ENCODE measurements around the gene MGLL.
"Not testable (repeated sequence)": the region's sequence is repeated elsewhere in the genome, so short reads cannot be mapped to it uniquely, and the experiment has no call there.

MGLL gene

DNA sequence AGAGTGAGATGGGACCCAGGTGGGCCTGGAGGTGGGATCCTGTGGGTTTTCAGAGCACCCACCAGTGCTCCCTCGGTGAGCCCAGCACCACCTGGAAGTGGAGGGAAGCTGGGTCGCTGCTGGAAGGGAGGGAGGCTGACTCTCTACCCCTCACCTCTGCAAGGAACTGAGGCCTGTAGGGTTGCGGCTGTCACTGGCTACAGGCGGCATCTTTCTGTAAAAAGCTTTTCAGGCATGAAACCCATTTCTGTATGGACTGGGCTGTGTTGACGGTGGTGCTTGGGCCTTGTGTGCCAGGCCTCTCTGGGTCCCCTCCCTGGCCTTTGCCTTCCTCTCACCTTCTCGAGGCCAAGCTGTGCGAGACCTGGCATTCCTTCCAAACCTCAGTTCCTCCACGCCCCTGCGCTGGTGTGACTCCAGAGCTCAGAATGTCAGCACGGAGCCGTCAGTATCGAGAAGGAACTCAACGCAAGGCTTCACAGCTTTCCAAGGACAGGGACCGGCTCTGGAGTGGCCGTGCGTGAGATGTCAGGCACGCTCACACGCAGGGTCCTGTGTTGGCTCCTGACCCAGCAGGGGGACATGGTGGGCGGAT is 133.0 kb downstream of the MGLL start:
- Histone ChIP-seq H3K36me3 (ENCODE audit: control insufficient read depth, insufficient read depth, low read length) (no peaks in the 10 kb centered on the region), H3K9me3 (ENCODE audit: control insufficient read depth, insufficient read depth, low read length) (no peaks in the 10 kb centered on the region), H3K4me3 (ENCODE audit: low read length) (no peak overlapping the region), H3K4me1 (ENCODE audit: control insufficient read depth, insufficient read depth, low read length) (peaks cover 2% of the 10 kb centered on the region), H3K27ac (ENCODE audit: low read length) (no peak overlapping the region), H3K27me3 (ENCODE audit: control insufficient read depth, insufficient read depth, low read length) (no peaks in the 10 kb centered on the region)
- WGBS (ENCODE audit: insufficient coverage, insufficient read length) = no CpG with 5 or more reads among the region's 19 CpGs
- no peak for DNase-seq (ENCODE audit: low read depth, low spot score)

- Histone ChIP-seq H3K9me3 (ENCODE audit: control insufficient read depth, insufficient read depth, low read length) (no peaks in the 10 kb centered on the region), H3K4me1 (ENCODE audit: control insufficient read depth, insufficient read depth, low read length) (peaks cover 2% of the 10 kb centered on the region), H3K27me3 (ENCODE audit: control insufficient read depth, insufficient read depth, low read length) (no peaks in the 10 kb centered on the region), H3K27ac (ENCODE audit: low read length) (no peak overlapping the region), H3K4me3 (ENCODE audit: low read length) (no peak overlapping the region), H3K36me3 (ENCODE audit: control insufficient read depth, insufficient read depth, low read length) (no peaks in the 10 kb centered on the region)
- WGBS (ENCODE audit: insufficient coverage, insufficient read length) = no CpG with 5 or more reads among the region's 20 CpGs
- no peak for DNase-seq (ENCODE audit: low read depth, low spot score)
Observed at GRCh38 chr3:127688416-127689265, 133.7 kb downstream of the MGLL start.

GRCh38 chr3:127688022-127688415 is 134.3 kb downstream of the MGLL start:
- H3K4me3 ChIP-seq (ENCODE audit: low read length) = no peak overlapping the region
- H3K36me3 ChIP-seq (ENCODE audit: control insufficient read depth, insufficient read depth, low read length) = no peaks in the 10 kb centered on the region
- no peak overlapping the region for H3K27ac ChIP-seq (ENCODE audit: low read length)
- DNase-seq (ENCODE audit: low read depth, low spot score) = no peak
- H3K4me1 ChIP-seq (ENCODE audit: control insufficient read depth, insufficient read depth, low read length) = peaks cover 2% of the 10 kb centered on the region
- no peaks in the 10 kb centered on the region for H3K27me3 ChIP-seq (ENCODE audit: control insufficient read depth, insufficient read depth, low read length)
- H3K9me3 ChIP-seq (ENCODE audit: control insufficient read depth, insufficient read depth, low read length) = no peaks in the 10 kb centered on the region
- no CpG with 5 or more reads among the region's 2 CpGs for WGBS (ENCODE audit: insufficient coverage, insufficient read length)

DNA sequence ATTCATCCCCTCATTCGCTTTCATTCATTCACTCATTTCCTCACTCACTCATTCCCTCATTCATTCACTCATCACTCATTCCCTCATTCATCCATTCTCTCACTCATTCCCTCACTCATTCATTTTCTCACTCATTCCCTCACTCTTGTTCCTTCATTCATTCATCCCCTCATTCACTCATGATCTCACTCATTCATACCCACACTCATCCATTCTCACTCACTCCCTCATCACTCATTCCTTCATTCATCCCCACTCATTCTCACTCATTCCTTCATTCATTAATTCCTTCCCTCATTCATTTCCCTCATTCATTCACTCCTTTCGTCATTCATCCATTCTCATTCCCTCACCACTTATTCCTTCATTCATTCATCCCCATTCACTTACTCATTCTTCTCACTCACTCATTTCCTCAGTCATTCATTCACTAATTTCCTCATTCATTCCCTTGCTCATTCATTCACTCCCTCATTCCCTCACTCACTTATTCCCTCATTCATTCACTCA is 135.0 kb downstream of the MGLL start:
- Histone ChIP-seq H3K36me3 (ENCODE audit: control insufficient read depth, insufficient read depth, low read length) (no peaks in the 10 kb centered on the region), H3K9me3 (ENCODE audit: control insufficient read depth, insufficient read depth, low read length) (no peaks in the 10 kb centered on the region), H3K27me3 (ENCODE audit: control insufficient read depth, insufficient read depth, low read length) (no peaks in the 10 kb centered on the region), H3K4me1 (ENCODE audit: control insufficient read depth, insufficient read depth, low read length) (peaks cover 2% of the 10 kb centered on the region), H3K4me3 (ENCODE audit: low read length) (no peak overlapping the region), H3K27ac (ENCODE audit: low read length) (no peak overlapping the region)
- WGBS (ENCODE audit: insufficient coverage, insufficient read length) = 100% methylated on average over 2 of the region's 2 CpGs
- DNase-seq (ENCODE audit: low read depth, low spot score) = no peak

DNA sequence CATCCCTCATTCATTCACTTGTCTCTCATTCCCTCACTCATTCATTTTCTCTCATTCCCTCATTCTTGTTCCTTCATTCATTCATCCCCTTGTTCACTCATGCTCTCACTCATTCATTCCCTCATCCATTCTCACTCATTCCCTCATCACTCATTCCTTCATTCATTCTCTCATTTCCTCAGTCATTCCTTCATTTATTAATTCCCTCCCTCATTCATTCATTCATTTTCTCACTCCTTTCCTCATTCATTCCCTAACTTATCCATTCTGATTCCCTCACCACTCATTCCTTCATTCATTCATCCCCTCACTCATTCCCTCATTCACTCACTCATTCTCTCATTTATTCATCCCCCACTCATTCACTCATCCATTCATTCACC is 135.8 kb downstream of the MGLL start:
- H3K4me1 ChIP-seq (ENCODE audit: control insufficient read depth, insufficient read depth, low read length) = peaks cover 2% of the 10 kb centered on the region
- H3K27me3 ChIP-seq (ENCODE audit: control insufficient read depth, insufficient read depth, low read length) = no peaks in the 10 kb centered on the region
- no peak overlapping the region for H3K4me3 ChIP-seq (ENCODE audit: low read length)
- H3K36me3 ChIP-seq (ENCODE audit: control insufficient read depth, insufficient read depth, low read length) = no peaks in the 10 kb centered on the region
- DNase-seq (ENCODE audit: low read depth, low spot score) = no peak
- no peak overlapping the region for H3K27ac ChIP-seq (ENCODE audit: low read length)
- no peaks in the 10 kb centered on the region for H3K9me3 ChIP-seq (ENCODE audit: control insufficient read depth, insufficient read depth, low read length)

- Histone ChIP-seq H3K27ac (ENCODE audit: low read length) (no peak overlapping the region), H3K36me3 (ENCODE audit: control insufficient read depth, insufficient read depth, low read length) (no peaks in the 10 kb centered on the region), H3K27me3 (ENCODE audit: control insufficient read depth, insufficient read depth, low read length) (no peaks in the 10 kb centered on the region), H3K9me3 (ENCODE audit: control insufficient read depth, insufficient read depth, low read length) (no peaks in the 10 kb centered on the region), H3K4me1 (ENCODE audit: control insufficient read depth, insufficient read depth, low read length) (peaks cover 2% of the 10 kb centered on the region), H3K4me3 (ENCODE audit: low read length) (no peak overlapping the region)
- DNase-seq (ENCODE audit: low read depth, low spot score) = no peak
- 100% methylated on average over 3 of the region's 4 CpGs for WGBS (ENCODE audit: insufficient coverage, insufficient read length)
Observed at GRCh38 chr3:127685708-127686511, 136.4 kb downstream of the MGLL start.

DNA sequence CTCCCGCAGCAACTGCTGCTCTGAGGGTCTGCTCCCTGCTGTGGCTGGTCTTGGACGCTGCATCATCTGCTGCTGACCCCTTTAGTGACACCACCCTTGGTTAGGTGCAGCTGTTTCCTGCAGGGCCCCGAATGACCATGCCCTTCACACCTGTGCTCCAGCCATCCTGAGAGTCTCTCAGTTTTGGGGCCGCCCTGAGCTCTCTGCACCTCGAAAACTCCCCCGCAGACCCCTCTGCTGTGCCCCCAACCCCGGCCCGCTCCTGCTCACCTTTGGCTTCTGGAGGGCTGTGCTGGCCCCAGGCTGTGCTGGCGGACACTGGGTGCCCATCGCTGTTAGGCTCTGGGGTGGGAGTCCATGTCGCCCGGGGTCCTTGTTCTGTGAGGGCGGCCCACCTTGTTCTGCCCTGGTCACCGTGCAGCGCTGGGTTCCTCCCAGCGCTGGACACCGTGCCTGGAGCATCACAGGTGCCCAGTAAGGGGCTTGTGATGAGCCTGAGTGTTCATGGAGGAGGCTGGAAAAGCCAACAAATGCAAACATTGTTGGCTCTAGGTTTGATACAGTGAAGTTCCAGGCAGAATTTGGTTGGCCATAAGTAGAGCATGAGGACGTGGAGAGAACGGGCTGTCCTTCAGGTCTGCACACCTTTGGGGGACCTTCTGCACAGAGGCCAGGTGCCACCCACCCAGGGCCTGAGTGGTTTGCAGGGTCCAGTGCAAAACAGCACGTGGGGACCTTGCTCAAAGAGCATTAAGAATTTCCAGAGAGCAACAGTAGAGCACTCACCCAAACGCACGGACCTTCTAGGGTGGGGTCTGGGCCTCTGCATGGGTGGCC is 137.2 kb downstream of the MGLL start:
- H3K9me3 ChIP-seq (ENCODE audit: control insufficient read depth, insufficient read depth, low read length) = no peaks in the 10 kb centered on the region
- H3K27ac ChIP-seq (ENCODE audit: low read length) = no peak overlapping the region
- no CpG with 5 or more reads among the region's 22 CpGs for WGBS (ENCODE audit: insufficient coverage, insufficient read length)
- no peaks in the 10 kb centered on the region for H3K36me3 ChIP-seq (ENCODE audit: control insufficient read depth, insufficient read depth, low read length)
- no peaks in the 10 kb centered on the region for H3K27me3 ChIP-seq (ENCODE audit: control insufficient read depth, insufficient read depth, low read length)
- DNase-seq (ENCODE audit: low read depth, low spot score) = no peak
- H3K4me1 ChIP-seq (ENCODE audit: control insufficient read depth, insufficient read depth, low read length) = peaks cover 2% of the 10 kb centered on the region
- no peak overlapping the region for H3K4me3 ChIP-seq (ENCODE audit: low read length)

- no peak overlapping the region for H3K4me3 ChIP-seq (ENCODE audit: low read length)
- H3K36me3 ChIP-seq (ENCODE audit: control insufficient read depth, insufficient read depth, low read length) = no peaks in the 10 kb centered on the region
- no peak for DNase-seq (ENCODE audit: low read depth, low spot score)
- no peak overlapping the region for H3K27ac ChIP-seq (ENCODE audit: low read length)
- H3K9me3 ChIP-seq (ENCODE audit: control insufficient read depth, insufficient read depth, low read length) = no peaks in the 10 kb centered on the region
- no CpG with 5 or more reads among the region's 8 CpGs for WGBS (ENCODE audit: insufficient coverage, insufficient read length)
- no peaks in the 10 kb centered on the region for H3K4me1 ChIP-seq (ENCODE audit: control insufficient read depth, insufficient read depth, low read length)
- no peaks in the 10 kb centered on the region for H3K27me3 ChIP-seq (ENCODE audit: control insufficient read depth, insufficient read depth, low read length)
Observed at GRCh38 chr3:127682561-127682960, 139.8 kb downstream of the MGLL start.

DNA sequence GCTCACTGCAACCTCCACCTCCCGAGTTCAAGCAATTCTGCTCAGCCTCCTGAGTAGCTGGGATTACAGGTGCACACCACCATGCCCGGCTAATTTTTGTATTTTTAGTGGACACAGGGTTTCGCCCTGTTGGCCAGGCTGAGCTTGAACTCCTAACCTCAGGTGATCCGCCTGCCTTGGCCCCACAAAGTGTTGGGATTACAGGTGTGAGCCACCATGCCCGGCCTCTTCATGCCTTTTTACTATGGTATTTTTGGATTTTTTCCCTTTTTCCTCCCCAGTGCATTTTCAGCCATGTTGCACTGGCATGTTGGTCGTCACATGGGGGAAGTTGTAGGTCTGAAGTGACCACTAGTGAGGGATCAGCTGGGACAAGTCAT is 140.2 kb downstream of the MGLL start:
- H3K4me3 ChIP-seq (ENCODE audit: low read length); H3K9me3 ChIP-seq (ENCODE audit: control insufficient read depth, insufficient read depth, low read length); DNase-seq (ENCODE audit: low read depth, low spot score); H3K36me3 ChIP-seq (ENCODE audit: control insufficient read depth, insufficient read depth, low read length); H3K27ac ChIP-seq (ENCODE audit: low read length); H3K27me3 ChIP-seq (ENCODE audit: control insufficient read depth, insufficient read depth, low read length); H3K4me1 ChIP-seq (ENCODE audit: control insufficient read depth, insufficient read depth, low read length): not testable (repeated sequence)
- WGBS (ENCODE audit: insufficient coverage, insufficient read length) = no CpG with 5 or more reads among the region's 6 CpGs

DNA sequence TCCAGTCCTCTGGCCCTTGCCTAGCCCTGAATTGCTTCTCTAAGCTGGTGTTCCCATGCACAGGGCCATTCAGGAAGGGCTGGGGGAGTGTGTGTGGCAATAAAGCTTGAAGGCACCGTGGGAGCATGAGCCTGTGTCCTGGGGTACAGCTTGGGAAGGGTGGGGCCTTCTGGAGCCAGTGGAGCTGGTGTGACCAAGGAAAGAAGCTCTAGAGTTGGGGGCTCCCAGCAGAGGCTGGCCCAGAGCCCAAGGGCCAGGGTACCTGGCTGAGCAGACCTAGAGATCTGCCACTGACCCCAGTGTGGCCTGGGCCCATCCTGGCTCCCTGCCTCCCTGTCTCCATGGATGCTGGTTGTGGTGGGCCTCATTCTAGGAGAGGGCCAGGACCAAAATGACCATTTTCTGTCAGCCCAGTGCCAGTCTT is 141.5 kb downstream of the MGLL start:
- H3K4me3 ChIP-seq (ENCODE audit: low read length) = no peak overlapping the region
- H3K4me1 ChIP-seq (ENCODE audit: control insufficient read depth, insufficient read depth, low read length) = no peaks in the 10 kb centered on the region
- DNase-seq (ENCODE audit: low read depth, low spot score) = no peak
- H3K9me3 ChIP-seq (ENCODE audit: control insufficient read depth, insufficient read depth, low read length) = no peaks in the 10 kb centered on the region
- no peaks in the 10 kb centered on the region; the same call in 1 of the 2 replicates for H3K36me3 ChIP-seq (ENCODE audit: control insufficient read depth, insufficient read depth, low read length)
- no peaks in the 10 kb centered on the region for H3K27me3 ChIP-seq (ENCODE audit: control insufficient read depth, insufficient read depth, low read length)
- no CpG with 5 or more reads among the region's 1 CpG for WGBS (ENCODE audit: insufficient coverage, insufficient read length)
- H3K27ac ChIP-seq (ENCODE audit: low read length) = no peak overlapping the region
